ENCODE data around the gene TBC1D22A.

TBC1D22A gene

DNA sequence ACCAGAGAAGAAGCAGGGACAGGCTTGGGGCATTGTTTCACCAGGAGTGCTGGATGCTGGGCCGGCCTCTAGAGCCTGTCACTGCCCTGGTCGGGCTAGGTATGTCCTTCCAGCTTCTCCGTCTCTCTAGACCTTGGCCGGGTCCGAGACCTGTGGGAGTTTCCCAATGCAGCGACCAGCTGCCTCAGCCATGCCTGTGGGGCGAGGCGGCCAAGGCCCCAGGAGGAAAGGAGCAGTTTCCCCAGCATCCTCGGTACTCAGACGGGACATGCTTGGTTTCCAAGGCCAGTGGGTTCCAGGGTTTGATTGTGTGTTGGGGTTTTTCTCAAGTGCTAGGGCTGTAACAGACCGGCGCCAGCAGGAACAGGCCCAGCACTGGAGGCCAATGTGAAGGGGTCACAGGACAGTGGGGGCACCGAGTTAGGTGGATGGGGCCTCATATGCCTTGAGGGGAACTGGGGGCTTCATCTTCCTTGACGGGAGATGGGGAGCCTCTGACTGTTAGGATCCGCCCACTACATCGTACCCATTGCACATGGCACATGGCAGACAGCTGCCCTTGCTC, 339.0 kb downstream of the TBC1D22A start:
- no peak overlapping the region for H3K4me3 ChIP-seq (replicated peaks; ENCODE audit: low read depth, low read length)
- TF ChIP-seq, protein P1, sequence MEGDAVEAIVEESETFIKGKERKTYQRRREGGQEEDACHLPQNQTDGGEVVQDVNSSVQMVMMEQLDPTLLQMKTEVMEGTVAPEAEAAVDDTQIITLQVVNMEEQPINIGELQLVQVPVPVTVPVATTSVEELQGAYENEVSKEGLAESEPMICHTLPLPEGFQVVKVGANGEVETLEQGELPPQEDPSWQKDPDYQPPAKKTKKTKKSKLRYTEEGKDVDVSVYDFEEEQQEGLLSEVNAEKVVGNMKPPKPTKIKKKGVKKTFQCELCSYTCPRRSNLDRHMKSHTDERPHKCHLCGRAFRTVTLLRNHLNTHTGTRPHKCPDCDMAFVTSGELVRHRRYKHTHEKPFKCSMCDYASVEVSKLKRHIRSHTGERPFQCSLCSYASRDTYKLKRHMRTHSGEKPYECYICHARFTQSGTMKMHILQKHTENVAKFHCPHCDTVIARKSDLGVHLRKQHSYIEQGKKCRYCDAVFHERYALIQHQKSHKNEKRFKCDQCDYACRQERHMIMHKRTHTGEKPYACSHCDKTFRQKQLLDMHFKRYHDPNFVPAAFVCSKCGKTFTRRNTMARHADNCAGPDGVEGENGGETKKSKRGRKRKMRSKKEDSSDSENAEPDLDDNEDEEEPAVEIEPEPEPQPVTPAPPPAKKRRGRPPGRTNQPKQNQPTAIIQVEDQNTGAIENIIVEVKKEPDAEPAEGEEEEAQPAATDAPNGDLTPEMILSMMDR (IDR thresholded peaks at IDR 0.05; ENCODE audit: low read length, missing control alignments): no peak
- DNase-seq (ENCODE audit: low read depth): no peak

DNA sequence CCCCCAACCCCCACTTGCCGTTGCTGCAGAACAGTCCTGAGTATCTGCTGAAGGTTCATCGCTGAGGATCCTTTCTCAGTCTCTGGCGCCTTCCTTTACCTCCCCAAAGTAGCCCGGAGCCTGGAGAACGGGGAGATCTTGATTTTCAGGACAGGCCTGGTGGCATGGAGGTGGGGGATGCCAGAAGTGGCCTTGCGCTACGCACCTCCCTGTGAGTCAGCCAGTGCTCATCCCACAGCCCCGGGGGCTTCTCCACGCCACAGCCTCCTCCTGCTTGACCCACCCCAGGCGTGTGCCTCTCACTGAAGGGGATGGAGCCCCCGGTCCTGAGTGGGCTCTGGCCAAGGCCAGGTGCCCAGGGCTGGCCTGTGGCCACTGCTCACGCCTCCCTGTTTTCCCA, 339.6 kb downstream of the TBC1D22A start:
- no peak overlapping the region for H3K4me3 ChIP-seq (replicated peaks; ENCODE audit: low read depth, low read length)
- TF ChIP-seq, protein P1 (IDR thresholded peaks at IDR 0.05; ENCODE audit: low read length, missing control alignments): no peak
- DNase-seq (ENCODE audit: low read depth): no peak

DNA sequence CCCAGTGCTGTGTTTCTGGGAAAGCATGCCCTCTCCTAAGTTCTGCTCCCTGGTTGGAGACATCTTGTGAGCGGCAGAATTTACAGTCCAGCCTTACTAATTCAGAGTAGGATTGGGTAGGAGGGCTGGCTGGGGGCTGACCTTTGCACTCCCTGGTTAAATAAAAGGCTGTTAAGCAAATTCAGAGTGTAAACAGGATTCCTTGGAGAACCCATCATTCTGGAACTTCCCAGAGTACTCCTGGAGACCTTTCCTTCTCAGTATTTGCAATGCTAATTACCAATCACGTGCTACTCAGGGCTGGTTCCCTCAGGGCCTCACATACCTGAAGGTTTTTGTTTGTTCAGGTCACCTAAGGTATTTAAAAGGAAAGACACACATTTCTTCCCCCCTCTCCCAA, 340.2 kb downstream of the TBC1D22A start:
- no peak for DNase-seq (ENCODE audit: low read depth)
- TF ChIP-seq, protein P1 (IDR thresholded peaks at IDR 0.05; ENCODE audit: low read length, missing control alignments): no peak
- no peak overlapping the region for H3K4me3 ChIP-seq (replicated peaks; ENCODE audit: low read depth, low read length)

DNA sequence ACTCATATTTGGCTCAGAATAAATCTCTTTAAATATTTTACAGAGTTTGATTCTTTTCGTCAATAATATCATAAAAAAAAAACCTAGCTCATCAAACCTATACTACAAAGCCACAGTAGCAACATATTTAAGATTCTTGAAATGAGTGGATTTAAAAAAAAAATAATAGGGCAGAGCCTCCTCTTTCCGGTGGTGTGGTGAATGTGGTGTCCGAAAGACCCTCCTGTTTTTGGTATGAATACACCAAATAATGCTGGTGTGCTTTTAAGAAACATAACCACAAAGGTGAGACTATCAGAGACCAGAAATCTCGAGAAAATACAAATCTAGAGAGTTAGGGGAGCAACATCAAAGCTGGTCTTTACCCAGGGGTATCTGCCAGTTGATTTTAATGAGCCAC, 342.6 kb downstream of the TBC1D22A start:
- no peak for DNase-seq (ENCODE audit: low read depth)
- no peak overlapping the region for H3K4me3 ChIP-seq (replicated peaks; ENCODE audit: low read depth, low read length)
- TF ChIP-seq, protein P1 (IDR thresholded peaks at IDR 0.05; ENCODE audit: low read length, missing control alignments): no peak

DNA sequence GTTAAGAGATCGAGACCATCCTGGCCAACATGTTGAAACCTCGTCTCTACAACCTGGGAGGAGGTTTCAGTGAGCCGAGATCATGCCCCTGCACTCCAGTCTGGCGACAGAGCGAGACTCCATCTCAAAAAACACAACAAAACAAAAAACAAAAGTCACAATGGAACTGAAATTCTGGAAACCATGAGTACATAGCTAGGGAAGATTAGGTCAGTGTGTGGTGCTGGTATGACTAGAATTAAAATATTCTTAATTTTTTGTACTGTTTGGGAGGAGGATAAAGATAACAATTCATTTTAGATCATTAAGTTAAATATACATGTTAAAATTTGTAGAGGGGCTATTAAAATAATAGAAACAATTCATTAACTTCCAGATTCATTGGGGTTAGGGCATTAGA, 344.4 kb downstream of the TBC1D22A start:
- no peak for DNase-seq (ENCODE audit: low read depth)
- H3K4me3 ChIP-seq (replicated peaks; ENCODE audit: low read depth, low read length): no peak overlapping the region
- TF ChIP-seq, protein P1 (IDR thresholded peaks at IDR 0.05; ENCODE audit: low read length, missing control alignments): no peak

DNA sequence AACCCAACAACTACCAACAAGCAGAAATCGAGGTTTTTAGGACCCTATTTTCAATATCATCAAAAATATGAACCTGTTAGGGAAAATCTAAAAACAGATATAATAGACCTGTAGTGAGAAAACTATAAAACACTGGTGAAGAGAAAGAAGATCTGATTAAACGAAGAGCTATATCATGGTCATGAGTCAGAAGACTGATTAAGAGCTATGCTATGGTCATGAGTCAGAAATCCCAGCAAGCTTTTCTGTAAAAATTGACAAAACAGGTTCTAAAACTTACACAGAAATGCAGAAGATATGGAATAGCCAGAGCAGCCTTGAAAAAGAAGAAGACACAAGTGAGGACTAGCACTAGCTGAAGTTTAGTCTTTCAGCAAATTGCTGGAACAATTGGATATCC, 345.0 kb downstream of the TBC1D22A start:
- TF ChIP-seq, protein P1 (IDR thresholded peaks at IDR 0.05; ENCODE audit: low read length, missing control alignments): no peak
- peak; percentile 70 for DNase-seq (ENCODE audit: low read depth)
- H3K4me3 ChIP-seq (replicated peaks; ENCODE audit: low read depth, low read length): no peak overlapping the region

DNA sequence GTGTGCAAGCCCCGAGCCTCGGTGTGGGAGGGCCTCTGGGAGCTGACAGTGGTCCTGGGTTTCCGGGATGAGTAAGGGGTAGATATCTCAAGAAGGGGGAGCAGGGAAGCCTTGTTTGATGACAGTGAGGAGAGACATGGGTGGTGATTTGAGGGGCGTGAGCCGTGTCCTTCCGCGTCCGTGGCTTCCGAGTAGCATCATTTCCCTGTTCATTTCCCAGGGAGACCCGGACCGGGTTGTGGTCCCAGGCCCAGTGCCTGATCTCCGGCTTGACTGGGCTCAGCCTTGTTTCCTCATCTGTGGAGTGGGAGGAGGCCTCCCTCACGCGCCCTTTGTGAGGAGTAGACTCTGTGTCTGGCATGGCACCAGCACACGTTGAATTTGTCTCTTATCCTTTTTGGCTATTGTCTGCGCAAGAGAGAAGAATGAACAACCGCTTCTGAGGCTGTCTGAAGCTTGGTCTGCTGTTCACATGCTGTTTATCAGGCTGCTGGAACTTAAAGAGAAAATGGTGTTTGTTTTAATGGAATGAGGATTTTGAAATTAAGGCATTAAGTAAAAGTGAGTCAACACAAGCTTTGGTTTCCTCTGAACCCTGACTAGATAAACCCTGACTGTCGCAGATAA, 348.5 kb downstream of the TBC1D22A start:
- H3K4me3 ChIP-seq (replicated peaks; ENCODE audit: low read depth, low read length): no peak overlapping the region
- TF ChIP-seq, protein P1 (IDR thresholded peaks at IDR 0.05; ENCODE audit: low read length, missing control alignments): no peak
- peak; percentile 93 for DNase-seq (ENCODE audit: low read depth)
